Occipital lobe (tissue), 2 donors: Measurements from ENCODE around the gene ARHGEF10L. TPM values are rescaled to one million over a fixed set of nuclear protein-coding genes. Genes with fewer than 3 reads are reported as not detected.

Experiments used
- DNase-seq: peaks from one replicate; lab custom pipeline; 2025; lab: John Stamatoyannopoulos, UW
- total RNA-seq: library from RNA; depleted of rRNA; stranded (reverse); fragments of >200 nt; gene quantifications from one replicate; pipeline ENCODE4 v1.2.3, GENCODE V29; 2014

ARHGEF10L gene
- total RNA-seq, 1 donor from 2014 or later = 22.3 TPM

- no peak for DNase-seq
Observed at GRCh38 chr1:17700945-17701810, 161.7 kb downstream of the ARHGEF10L start.

- no peak for DNase-seq
Observed at GRCh38 chr1:17704176-17704575, 164.7 kb downstream of the ARHGEF10L start.

GRCh38 chr1:17706445-17706844, 166.9 kb downstream of the ARHGEF10L start:
- DNase-seq = no peak

GRCh38 chr1:17709981-17710380, 170.5 kb downstream of the ARHGEF10L start:
- DNase-seq = no peak

GRCh38 chr1:17710889-17711576, 171.5 kb downstream of the ARHGEF10L start:
- no peak for DNase-seq

- DNase-seq = no peak
Observed at GRCh38 chr1:17711577-17711910, 172.0 kb downstream of the ARHGEF10L start.

- DNase-seq = no peak
Observed at GRCh38 chr1:17711941-17712340, 172.4 kb downstream of the ARHGEF10L start.

- DNase-seq = no peak
Observed at GRCh38 chr1:17713993-17714392, 174.5 kb downstream of the ARHGEF10L start.

GRCh38 chr1:17717594-17718535, 178.4 kb downstream of the ARHGEF10L start:
- no peak for DNase-seq

GRCh38 chr1:17719874-17720273, 180.4 kb downstream of the ARHGEF10L start:
- DNase-seq = no peak

- no peak for DNase-seq
Observed at GRCh38 chr1:17721444-17721843, 181.9 kb downstream of the ARHGEF10L start.

GRCh38 chr1:17723684-17724083, 184.2 kb downstream of the ARHGEF10L start:
- no peak for DNase-seq

GRCh38 chr1:17724150-17724549, 184.7 kb downstream of the ARHGEF10L start:
- no peak for DNase-seq

GRCh38 chr1:17725084-17725719, 185.7 kb downstream of the ARHGEF10L start:
- DNase-seq = no peak

- no peak for DNase-seq
Observed at GRCh38 chr1:17725811-17726582, 186.5 kb downstream of the ARHGEF10L start.

- DNase-seq = no peak
Observed at GRCh38 chr1:17728123-17728712, 188.7 kb downstream of the ARHGEF10L start.

- no peak for DNase-seq
Observed at GRCh38 chr1:17729248-17729647, 189.8 kb downstream of the ARHGEF10L start.

GRCh38 chr1:17729909-17730308, 190.4 kb downstream of the ARHGEF10L start:
- DNase-seq = no peak

GRCh38 chr1:17731460-17731859, 192.0 kb downstream of the ARHGEF10L start:
- DNase-seq = no peak

- DNase-seq = no peak
Observed at GRCh38 chr1:17732475-17732874, 193.0 kb downstream of the ARHGEF10L start.
